SKM-1 treated with dmso at 0.1 percent for 144 hours (cell line): ENCODE data around the gene POLR1A.
"Not testable (repeated sequence)": the region's sequence is repeated elsewhere in the genome, so short reads cannot be mapped to it uniquely, and the experiment has no call there.

Source experiments
- DNase-seq: peaks from one replicate; lab custom pipeline; 2025; ENCODE audit not compliant: unreplicated experiment; lab: John Stamatoyannopoulos, UW

The POLR1A gene

GRCh38 chr2:85999061-85999831 lies 106.4 kb downstream of the POLR1A start:
- DNase-seq, result peak; percentile 35

GRCh38 chr2:85998071-85998991 lies 107.4 kb downstream of the POLR1A start:
- no peak for DNase-seq

GRCh38 chr2:85997017-85997970 lies 108.4 kb downstream of the POLR1A start:
- DNase-seq, result no peak

- DNase-seq, result no peak
These were observed 109.1 kb downstream of the POLR1A start for GRCh38 chr2:85996591-85996990.

GRCh38 chr2:85995648-85996529 lies 109.8 kb downstream of the POLR1A start:
- DNase-seq, result no peak

- DNase-seq, result no peak
These were observed 110.6 kb downstream of the POLR1A start for GRCh38 chr2:85994897-85995647.

GRCh38 chr2:85994421-85994777 lies 111.3 kb downstream of the POLR1A start:
- DNase-seq, result no peak

- DNase-seq, result no peak
These were observed 113.1 kb downstream of the POLR1A start for GRCh38 chr2:85992611-85993010.

GRCh38 chr2:85992053-85992452 lies 113.6 kb downstream of the POLR1A start:
- DNase-seq, result not testable (repeated sequence)

GRCh38 chr2:85990084-85990483 lies 115.6 kb downstream of the POLR1A start:
- no peak for DNase-seq

GRCh38 chr2:85989288-85989865 lies 116.3 kb downstream of the POLR1A start:
- DNase-seq, result no peak

GRCh38 chr2:85988914-85989270 lies 116.8 kb downstream of the POLR1A start:
- no peak for DNase-seq

GRCh38 chr2:85988175-85988913 lies 117.3 kb downstream of the POLR1A start:
- DNase-seq, result no peak

GRCh38 chr2:85987266-85988174 lies 118.2 kb downstream of the POLR1A start:
- DNase-seq, result no peak

GRCh38 chr2:85986121-85986520 lies 119.6 kb downstream of the POLR1A start:
- DNase-seq, result no peak

GRCh38 chr2:85984788-85985187 lies 120.9 kb downstream of the POLR1A start:
- no peak for DNase-seq

GRCh38 chr2:85983766-85984165 lies 121.9 kb downstream of the POLR1A start:
- DNase-seq, result no peak
